HFFc6 (cell line): ENCODE data around the gene METTL18. TPM values are rescaled to one million over a fixed set of nuclear protein-coding genes. Genes with fewer than 3 reads are reported as not detected.

ENCODE experiments used
- DNase-seq: peaks from one replicate; pipeline ENCODE4 v3.0.0-alpha.2; 2018
- H3K27ac Mint-ChIP-seq: 2 replicates; pipeline ENCODE4 v1.8.0; 2020; ENCODE audit warnings: mild to moderate bottlenecking, mixed read lengths
- H3K27me3 Mint-ChIP-seq: 2 replicates; pipeline ENCODE4 v1.8.0; 2021; ENCODE audit warnings: mild to moderate bottlenecking, moderate library complexity, mixed read lengths; ENCODE audit not compliant: insufficient read depth
- H3K36me3 Mint-ChIP-seq: 2 replicates; pipeline ENCODE4 v1.8.0; 2021; ENCODE audit warnings: low read depth, mixed read lengths
- H3K4me1 Mint-ChIP-seq: 2 replicates; pipeline ENCODE4 v1.8.0; 2020; ENCODE audit warnings: low read depth, mixed read lengths
- H3K4me3 Mint-ChIP-seq: 2 replicates; pipeline ENCODE4 v1.8.0; 2020; ENCODE audit warnings: mild to moderate bottlenecking, moderate library complexity, mixed read lengths
- H3K9me3 Mint-ChIP-seq: 2 replicates; pipeline ENCODE4 v1.8.0; 2020; ENCODE audit warnings: mild to moderate bottlenecking, mixed read lengths
- CTCF ChIP-seq: fragments of 200-600 bp; sonication (generic); IDR thresholded peaks from 2 replicates; pipeline ENCODE4 v1.5.0; 2021; ENCODE audit warnings: antibody characterized with exemption, mild to moderate bottlenecking
- total RNA-seq, 6 experiments: library from RNA; stranded (reverse); fragmentation: NEBNext Ultra II Directional; extraction: Animal tissue kit (Norgen Biotek cat#: 25700); gene quantifications; 2 replicates in 1 of 6; 3 replicates in 5 of 6; pipeline ENCODE4 v1.2.3, GENCODE V29; 2021

Gene METTL18
- total RNA-seq, 6 experiments from 2014 or later = 4.1 to 6.3 (median 4.9) TPM

DNA sequence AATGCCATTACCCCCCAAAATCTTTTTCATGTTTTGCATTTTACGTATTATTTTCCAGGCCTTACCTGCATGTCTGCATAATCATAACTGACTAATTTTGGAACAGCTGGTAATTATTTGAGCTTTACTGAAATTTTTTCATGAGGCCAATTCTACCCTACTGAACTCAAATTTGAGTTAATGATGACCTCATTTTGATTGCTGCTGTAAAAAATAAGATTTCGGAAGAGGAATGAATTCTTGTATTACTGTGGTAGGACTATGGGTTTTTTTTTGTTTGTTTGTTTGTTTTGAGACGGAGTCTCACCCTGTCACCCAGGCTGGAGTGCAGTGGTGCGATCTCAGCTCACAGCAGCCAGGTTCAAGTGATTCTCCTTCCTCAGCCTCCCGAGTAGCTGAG, 2.6 kb upstream of the METTL18 start:
- Mint-ChIP-seq H3K27ac (no peak overlapping the region), H3K9me3 (no peaks in the 10 kb centered on the region), H3K36me3 (peaks cover 8% of the 10 kb centered on the region; the same call in 1 of the 2 replicates), H3K4me1 (peaks cover 48% of the 10 kb centered on the region), H3K4me3 (no peak overlapping the region), H3K27me3 (no peaks in the 10 kb centered on the region; the same call in 1 of the 2 replicates)
- no peak for DNase-seq
- TF ChIP-seq CTCF = no peak

- no peak overlapping the region for H3K27ac Mint-ChIP-seq
- peaks cover 8% of the 10 kb centered on the region; the same call in 1 of the 2 replicates for H3K36me3 Mint-ChIP-seq
- no peak for TF ChIP-seq CTCF
- H3K27me3 Mint-ChIP-seq = no peaks in the 10 kb centered on the region; the same call in 1 of the 2 replicates
- H3K4me1 Mint-ChIP-seq = peaks cover 48% of the 10 kb centered on the region
- H3K9me3 Mint-ChIP-seq = no peaks in the 10 kb centered on the region
- H3K4me3 Mint-ChIP-seq = peak overlapping the region; percentile 98
- no peak for DNase-seq
Measured at GRCh38 chr1:169796274-169796810, 1.6 kb upstream of the METTL18 start.

DNA sequence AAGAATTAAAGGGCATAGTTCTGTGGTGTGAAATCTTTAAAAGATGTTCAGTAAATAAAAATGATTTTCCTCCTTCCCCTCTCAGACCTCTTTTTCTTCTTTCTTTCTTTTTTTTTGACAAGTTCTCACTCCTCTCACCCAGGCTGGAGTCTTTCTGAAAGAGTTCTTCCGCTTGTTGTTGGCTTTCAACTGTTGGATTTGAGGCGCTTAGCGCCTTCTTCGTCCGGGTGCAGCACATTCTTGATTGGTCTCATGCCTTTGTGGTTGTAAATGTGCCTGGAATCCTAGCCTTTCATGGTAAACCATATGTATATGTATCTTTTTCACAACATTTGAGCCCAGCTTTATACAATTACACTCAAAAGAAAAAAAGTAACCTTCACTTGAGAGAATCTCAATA, 980 bp upstream of the METTL18 start:
- H3K9me3 Mint-ChIP-seq = no peaks in the 10 kb centered on the region
- peaks cover 8% of the 10 kb centered on the region; the same call in 1 of the 2 replicates for H3K36me3 Mint-ChIP-seq
- peak overlapping the region; percentile 98 for H3K4me3 Mint-ChIP-seq
- no peak for DNase-seq
- H3K27ac Mint-ChIP-seq = peak overlapping the region; percentile 95
- H3K4me1 Mint-ChIP-seq = peaks cover 48% of the 10 kb centered on the region
- no peak for TF ChIP-seq CTCF
- no peaks in the 10 kb centered on the region; the same call in 1 of the 2 replicates for H3K27me3 Mint-ChIP-seq

DNA sequence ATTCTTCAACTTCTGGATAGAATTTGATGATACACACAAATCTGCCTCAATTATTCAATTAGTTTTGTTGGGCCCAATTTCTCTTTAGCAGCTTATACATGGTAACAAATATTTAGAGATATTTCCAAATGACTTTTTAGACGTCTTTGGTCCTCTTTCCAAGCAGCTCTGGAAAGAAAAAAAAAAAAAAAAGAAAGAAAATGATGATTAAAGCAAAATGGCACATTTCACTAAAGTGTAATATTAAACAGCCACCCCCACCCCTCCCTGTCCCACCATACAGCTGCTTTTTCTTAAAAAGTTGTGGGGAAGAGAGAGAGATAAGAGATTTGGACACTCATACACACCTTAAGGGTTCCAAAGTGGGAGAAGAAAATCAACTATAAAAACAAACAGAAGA, 977 bp downstream of the METTL18 start:
- Mint-ChIP-seq H3K27ac (peak overlapping the region; percentile 95; the same call in 1 of the 2 replicates), H3K4me1 (peaks cover 45% of the 10 kb centered on the region), H3K9me3 (no peaks in the 10 kb centered on the region), H3K36me3 (peaks cover 8% of the 10 kb centered on the region; the same call in 1 of the 2 replicates), H3K27me3 (no peaks in the 10 kb centered on the region), H3K4me3 (peak overlapping the region; percentile 98)
- TF ChIP-seq CTCF = no peak
- no peak for DNase-seq

GRCh38 chr1:169788402-169788801, 6.3 kb downstream of the METTL18 start:
- no peaks in the 10 kb centered on the region for H3K9me3 Mint-ChIP-seq
- peaks cover 4% of the 10 kb centered on the region; the same call in 1 of the 2 replicates for H3K36me3 Mint-ChIP-seq
- TF ChIP-seq CTCF = no peak
- H3K4me1 Mint-ChIP-seq = peaks cover 8% of the 10 kb centered on the region; the same call in 1 of the 2 replicates
- DNase-seq = no peak
- no peak overlapping the region for H3K27ac Mint-ChIP-seq
- peaks cover 15% of the 10 kb centered on the region; the same call in 1 of the 2 replicates for H3K27me3 Mint-ChIP-seq
- H3K4me3 Mint-ChIP-seq = no peak overlapping the region
